K562 (cell line): ENCODE measurements around the gene PGPEP1. TPM values are rescaled to one million over a fixed set of nuclear protein-coding genes. Genes with fewer than 3 reads are reported as not detected.

Source experiments
- CTBP1 ChIP-seq: fragments of 450-650 bp; IDR thresholded peaks from 2 replicates; pipeline ENCODE4 v1.6.1; 2016; ENCODE audit warnings: borderline replicate concordance
- DPF2 ChIP-seq: fragments of 450-650 bp; IDR thresholded peaks from 2 replicates; pipeline ENCODE4 v1.6.1; 2016
- E2F3 ChIP-seq: fragments of 250-450 bp; sonication (Bioruptor Pico); IDR thresholded peaks from 2 replicates; pipeline ENCODE4 v1.4.0; 2020; ENCODE audit warnings: mild to moderate bottlenecking
- FOXM1 ChIP-seq, 2 experiments: fragments of 450-650 bp in 1 of 2; sonication (generic) in 1 of 2; formaldehyde crosslinking in 1 of 2; IDR thresholded peaks; 2 replicates each; pipeline versions ENCODE4 v1.6.1 to v1.9.0; 2017 to 2022; ENCODE audit warnings: low read depth in 2 of 2, mild to moderate bottlenecking in 2 of 2, missing genetic modification reagents in 1 of 2, moderate library complexity in 1 of 2
- JUND ChIP-seq, 2 experiments: IDR thresholded peaks; 2 replicates in 1 of 2; 3 replicates in 1 of 2; pipeline ENCODE4 v1.6.1; 2011; ENCODE audit warnings: borderline replicate concordance in 2 of 2, low read depth in 2 of 2, low read length in 2 of 2, improper control_type of control experiment in 1 of 2, missing biosample characterization in 1 of 2, missing genetic modification characterization in 1 of 2, missing genetic modification reagents in 1 of 2
- MTA3 ChIP-seq: fragments of 450-650 bp; formaldehyde crosslinking; IDR thresholded peaks from 2 replicates; pipeline ENCODE4 v1.6.1; 2017; ENCODE audit warnings: mild to moderate bottlenecking, borderline replicate concordance
- NEUROD1 ChIP-seq: fragments of 150-350 bp; IDR thresholded peaks from 2 replicates; pipeline ENCODE4 v1.6.1; 2014; ENCODE audit warnings: borderline replicate concordance, low read length, low read depth; ENCODE audit not compliant: partially characterized antibody
- SREBF2 ChIP-seq: sonication (generic); formaldehyde crosslinking; IDR thresholded peaks from 2 replicates; pipeline ENCODE4 v1.4.0; 2020; ENCODE audit warnings: mild to moderate bottlenecking, missing genetic modification reagents
- polyA plus RNA-seq, 8 experiments: library from polyadenylated mRNA; depleted of rRNA in 4 of 8; stranded (reverse) in 5 of 8; unstranded in 3 of 8; fragments of >200 nt; fragmentation: Nextera tagmentation in 2 of 8; fragmentation: Illumina TruSeq in 1 of 8; extraction: Ambion mirVana in 2 of 8; extraction: Trizol in 1 of 8; gene quantifications; 2 replicates each; pipeline versions ENCODE4 v1.2.1 to v1.2.3, GENCODE V29; 2011 to 2014; ENCODE audit warnings: inconsistent platforms in 1 of 8, missing spikeins in 1 of 8
- total RNA-seq, 7 experiments: library from RNA; depleted of rRNA in 6 of 7; stranded (reverse); fragments of >200 nt in 6 of 7; fragmentation: Illumina TruSeq in 2 of 7; extraction: Trizol in 2 of 7; gene quantifications; 2 replicates each; pipeline versions ENCODE4 v1.2.1 to v1.2.3, GENCODE V29; 2011 to 2021; ENCODE audit warnings: low replicate concordance in 1 of 7
- TF ChIP-seq, protein P1 (sequence below): sonication (generic); formaldehyde crosslinking; IDR thresholded peaks from 2 replicates; pipeline ENCODE4 v1.8.0; 2022; ENCODE audit warnings: mild to moderate bottlenecking, low read depth, missing genetic modification reagents
- TF ChIP-seq, protein P2 (sequence below): sonication (generic); formaldehyde crosslinking; IDR thresholded peaks from 2 replicates; pipeline ENCODE4 v1.8.0; 2023; ENCODE audit warnings: mild to moderate bottlenecking, missing genetic modification reagents

Gene PGPEP1
- total and polyA plus RNA-seq, 9 of the 15 experiments (the other 6 are each of a cell fraction or from before 2014, with no cell fraction given), result 10.0 to 69.6 (median 33.5) TPM

DNA sequence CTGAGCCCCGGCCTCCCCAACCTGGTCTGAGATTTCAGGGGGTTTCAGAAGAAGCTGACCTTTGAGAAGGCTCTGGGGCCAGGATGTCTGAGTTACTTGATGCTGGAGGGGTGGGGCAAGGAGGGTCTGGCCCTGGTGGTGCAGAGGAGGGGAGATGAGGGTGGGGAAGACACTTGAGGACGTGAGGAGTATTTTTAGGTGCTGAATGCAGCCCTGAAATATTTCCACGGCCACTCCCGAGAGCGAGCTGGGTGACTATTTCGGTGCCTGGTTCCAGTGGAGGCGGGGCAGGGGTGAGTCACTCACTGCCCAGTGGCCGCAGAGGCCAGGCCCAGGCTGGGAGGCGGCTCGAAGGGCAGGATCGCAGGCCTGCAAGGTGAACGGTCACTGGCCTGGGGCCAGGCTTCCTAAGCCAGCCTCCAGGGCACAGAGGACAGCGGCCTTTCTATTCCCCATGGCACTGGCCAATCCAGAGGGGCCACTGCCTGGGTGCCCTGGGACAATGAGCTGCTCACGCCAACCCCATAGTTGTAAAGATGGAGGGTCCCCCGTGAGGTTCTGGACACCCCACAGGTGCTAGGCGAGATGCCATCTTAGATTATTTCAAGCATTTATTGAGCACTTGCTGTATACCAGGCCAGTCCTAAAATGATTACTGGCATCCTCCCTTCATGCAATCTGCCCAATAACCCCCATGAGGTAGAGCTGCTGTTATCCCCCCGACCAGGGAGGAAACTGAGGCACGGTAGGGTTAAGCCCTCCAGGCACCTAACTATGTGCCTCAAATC, 39.3 kb upstream of the PGPEP1 start (continued):
- TF ChIP-seq DPF2 (peak; percentile 65), MTA3 (peak; percentile 28; the same call in 1 of the 2 replicates), E2F3 (CRISPR knock-in tag) (no peak), SREBF2 (CRISPR knock-in tag) (no peak), FOXM1 (IDR thresholded peaks at IDR 0.05; ENCODE audit: low read depth) (no peak), FOXM1 (CRISPR knock-in tag; IDR thresholded peaks at IDR 0.05; ENCODE audit: low read depth) (0 out of 2 replicates have a peak, but pooled peaks have one; percentile 5), CTBP1 (no peak), JUND (IDR thresholded peaks at IDR 0.05; ENCODE audit: borderline replicate concordance, low read depth, low read length) (peak; percentile 94), JUND (tag; IDR thresholded peaks at IDR 0.05; ENCODE audit: borderline replicate concordance, low read depth, low read length) (no peak), NEUROD1 (peak; percentile 17)
- TF ChIP-seq, protein P1, sequence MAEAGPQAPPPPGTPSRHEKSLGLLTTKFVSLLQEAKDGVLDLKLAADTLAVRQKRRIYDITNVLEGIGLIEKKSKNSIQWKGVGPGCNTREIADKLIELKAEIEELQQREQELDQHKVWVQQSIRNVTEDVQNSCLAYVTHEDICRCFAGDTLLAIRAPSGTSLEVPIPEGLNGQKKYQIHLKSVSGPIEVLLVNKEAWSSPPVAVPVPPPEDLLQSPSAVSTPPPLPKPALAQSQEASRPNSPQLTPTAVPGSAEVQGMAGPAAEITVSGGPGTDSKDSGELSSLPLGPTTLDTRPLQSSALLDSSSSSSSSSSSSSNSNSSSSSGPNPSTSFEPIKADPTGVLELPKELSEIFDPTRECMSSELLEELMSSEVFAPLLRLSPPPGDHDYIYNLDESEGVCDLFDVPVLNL (CRISPR knock-in tag), result no peak
- TF ChIP-seq, protein P2, sequence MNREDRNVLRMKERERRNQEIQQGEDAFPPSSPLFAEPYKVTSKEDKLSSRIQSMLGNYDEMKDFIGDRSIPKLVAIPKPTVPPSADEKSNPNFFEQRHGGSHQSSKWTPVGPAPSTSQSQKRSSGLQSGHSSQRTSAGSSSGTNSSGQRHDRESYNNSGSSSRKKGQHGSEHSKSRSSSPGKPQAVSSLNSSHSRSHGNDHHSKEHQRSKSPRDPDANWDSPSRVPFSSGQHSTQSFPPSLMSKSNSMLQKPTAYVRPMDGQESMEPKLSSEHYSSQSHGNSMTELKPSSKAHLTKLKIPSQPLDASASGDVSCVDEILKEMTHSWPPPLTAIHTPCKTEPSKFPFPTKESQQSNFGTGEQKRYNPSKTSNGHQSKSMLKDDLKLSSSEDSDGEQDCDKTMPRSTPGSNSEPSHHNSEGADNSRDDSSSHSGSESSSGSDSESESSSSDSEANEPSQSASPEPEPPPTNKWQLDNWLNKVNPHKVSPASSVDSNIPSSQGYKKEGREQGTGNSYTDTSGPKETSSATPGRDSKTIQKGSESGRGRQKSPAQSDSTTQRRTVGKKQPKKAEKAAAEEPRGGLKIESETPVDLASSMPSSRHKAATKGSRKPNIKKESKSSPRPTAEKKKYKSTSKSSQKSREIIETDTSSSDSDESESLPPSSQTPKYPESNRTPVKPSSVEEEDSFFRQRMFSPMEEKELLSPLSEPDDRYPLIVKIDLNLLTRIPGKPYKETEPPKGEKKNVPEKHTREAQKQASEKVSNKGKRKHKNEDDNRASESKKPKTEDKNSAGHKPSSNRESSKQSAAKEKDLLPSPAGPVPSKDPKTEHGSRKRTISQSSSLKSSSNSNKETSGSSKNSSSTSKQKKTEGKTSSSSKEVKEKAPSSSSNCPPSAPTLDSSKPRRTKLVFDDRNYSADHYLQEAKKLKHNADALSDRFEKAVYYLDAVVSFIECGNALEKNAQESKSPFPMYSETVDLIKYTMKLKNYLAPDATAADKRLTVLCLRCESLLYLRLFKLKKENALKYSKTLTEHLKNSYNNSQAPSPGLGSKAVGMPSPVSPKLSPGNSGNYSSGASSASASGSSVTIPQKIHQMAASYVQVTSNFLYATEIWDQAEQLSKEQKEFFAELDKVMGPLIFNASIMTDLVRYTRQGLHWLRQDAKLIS, result no peak
